Coronary artery (tissue), 2 donors: ENCODE results near the gene SPOP.

Experiments
- DNase-seq: peaks from one replicate; pipeline ENCODE4 v3.0.0-alpha.2; 2017; ENCODE audit warnings: low spot score
- H3K27ac ChIP-seq, 2 donors: fragments of 200-600 bp; sonication (generic); one replicate each; pipeline ENCODE4 v1.5.1; 2016 to 2019
- H3K4me3 ChIP-seq: fragments of 200-600 bp; sonication (generic); 2 replicates; pipeline ENCODE4 v1.5.1; 2016; ENCODE audit warnings: mild to moderate bottlenecking, moderate library complexity
- CTCF ChIP-seq: fragments of 200-600 bp; sonication (generic); IDR thresholded peaks from one replicate; pipeline ENCODE4 v1.5.1; 2019; ENCODE audit warnings: antibody characterized with exemption

Gene SPOP

GRCh38 chr17:49604314-49604869, 73.5 kb downstream of the SPOP start:
- H3K27ac ChIP-seq, result peak overlapping the region in 1 of 2 donors; percentile 76
- no peak for TF ChIP-seq CTCF
- no peak for DNase-seq
- H3K4me3 ChIP-seq, result no peak overlapping the region

DNA sequence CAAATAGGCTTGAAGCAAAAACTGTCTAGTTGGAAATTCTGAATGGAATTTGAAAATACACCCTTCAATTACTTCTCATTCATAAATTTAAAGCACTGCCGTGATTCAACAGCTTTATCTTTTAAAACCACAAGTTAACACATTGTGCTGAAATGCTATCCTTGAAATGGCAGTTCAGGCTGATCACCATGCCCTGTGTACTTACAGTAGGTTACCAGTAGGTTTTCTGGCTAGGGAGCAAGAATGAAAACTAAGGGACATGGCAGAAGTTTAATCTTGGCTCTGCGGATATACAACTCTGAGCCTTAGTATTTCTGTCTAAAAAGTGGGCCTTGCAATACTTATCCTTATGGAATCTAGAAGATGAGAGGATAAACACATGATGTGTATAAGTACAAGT, 74.2 kb downstream of the SPOP start:
- TF ChIP-seq CTCF, result no peak
- H3K27ac ChIP-seq, result peak overlapping the region; percentile 27 to 76

GRCh38 chr17:49603238-49603637, 74.7 kb downstream of the SPOP start:
- TF ChIP-seq CTCF, result no peak
- Histone ChIP-seq H3K27ac (peak overlapping the region; percentile 27 to 76), H3K4me3 (no peak overlapping the region)
- no peak for DNase-seq

More for the DNA sequence above, 74.2 kb downstream of the SPOP start:
- DNase-seq, result no peak
- H3K4me3 ChIP-seq, result no peak overlapping the region

- Histone ChIP-seq H3K4me3 (no peak overlapping the region), H3K27ac (peak overlapping the region in 1 of 2 donors; percentile 76)
- DNase-seq, result no peak
- no peak for TF ChIP-seq CTCF
Measured at GRCh38 chr17:49602783-49603182, 75.1 kb downstream of the SPOP start.

DNA sequence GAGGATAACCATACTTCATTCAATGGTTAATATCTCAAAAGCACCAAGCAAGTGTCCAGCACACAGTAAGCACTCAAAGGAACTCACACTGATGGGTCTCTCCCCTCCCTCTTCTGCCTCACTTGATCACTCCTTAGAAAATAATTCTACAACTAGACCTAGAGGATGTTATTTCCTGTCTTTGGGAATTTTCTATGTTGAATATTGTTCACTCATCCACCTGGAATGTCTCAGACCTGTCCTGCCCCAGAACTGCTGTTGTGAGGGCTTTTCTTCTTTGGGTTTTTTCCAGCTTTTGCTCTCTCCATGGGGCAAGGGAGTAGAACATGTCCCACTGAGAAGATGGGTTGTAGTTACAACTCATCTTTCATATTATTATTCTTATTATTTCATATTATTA, 76.9 kb downstream of the SPOP start:
- no peak for DNase-seq
- H3K27ac ChIP-seq, result no peak overlapping the region
- H3K4me3 ChIP-seq, result no peak overlapping the region
- no peak for TF ChIP-seq CTCF

DNA sequence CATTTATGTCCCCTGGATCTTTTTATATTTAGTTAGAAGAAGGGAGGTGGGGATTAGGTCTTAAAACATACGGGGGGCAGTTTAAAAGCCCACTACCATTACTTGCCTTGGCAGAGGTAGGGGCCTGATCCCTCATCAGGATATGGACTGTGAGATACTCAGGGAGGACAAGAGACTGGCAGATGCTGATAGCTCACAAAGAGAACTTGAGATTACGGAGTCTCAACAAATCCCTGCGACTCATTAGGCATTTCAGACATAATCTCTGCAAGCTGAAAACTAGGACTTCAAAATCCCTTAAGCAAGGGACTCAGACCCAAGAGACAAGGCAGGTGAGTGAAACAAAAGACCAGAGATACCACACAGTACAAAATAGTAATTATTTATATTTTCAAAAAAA, 79.0 kb downstream of the SPOP start:
- no peak for DNase-seq
- Histone ChIP-seq H3K4me3 (no peak overlapping the region), H3K27ac (no peak overlapping the region)
- TF ChIP-seq CTCF, result no peak

GRCh38 chr17:49597928-49598655, 79.8 kb downstream of the SPOP start:
- no peak for DNase-seq
- no peak for TF ChIP-seq CTCF
- peak overlapping the region; percentile 11 to 15 for H3K27ac ChIP-seq
- H3K4me3 ChIP-seq, result no peak overlapping the region
